Ovary (tissue), 3 donors: ENCODE data around the gene SLCO3A1.

Experiments used
- EP300 ChIP-seq: sonication (generic); formaldehyde crosslinking; IDR thresholded peaks from one replicate; pipeline ENCODE4 v1.6.1; 2017; ENCODE audit warnings: antibody characterized with exemption
- POLR2A ChIP-seq: fragments of 450-650 bp; IDR thresholded peaks from one replicate; pipeline ENCODE4 v1.6.1; 2017; ENCODE audit warnings: antibody characterized with exemption, mild to moderate bottlenecking, moderate library complexity
- TF ChIP-seq, protein P1 (sequence below), 3 donors: fragments of 450-650 bp in 2 of 3; fragments of 200-600 bp in 1 of 3; IDR thresholded peaks; one replicate each; pipeline versions ENCODE4 v1.5.1 to v1.8.0; 2016 to 2022; ENCODE audit warnings: antibody characterized with exemption in 3 of 3, mild to moderate bottlenecking in 1 of 3
- donor health status: DM: no; HTN: no; CAD: no.

DNA sequence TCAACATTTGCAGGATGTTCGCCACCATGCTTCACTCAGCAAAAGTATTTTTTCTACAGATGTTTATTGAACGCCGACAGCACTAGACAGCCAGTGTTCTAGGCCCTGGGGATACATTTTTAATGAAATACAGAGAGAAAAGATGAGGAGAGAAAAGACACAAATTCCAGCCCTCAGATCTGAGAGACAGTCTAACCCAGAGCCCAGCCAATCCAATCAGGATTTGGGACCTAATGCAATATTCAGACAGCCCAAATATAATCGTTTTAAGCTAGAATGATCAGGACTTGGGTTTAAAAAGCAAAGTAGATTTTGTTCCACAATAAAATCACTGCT, 174.8 kb downstream of the SLCO3A1 start:
- TF ChIP-seq, protein P1, sequence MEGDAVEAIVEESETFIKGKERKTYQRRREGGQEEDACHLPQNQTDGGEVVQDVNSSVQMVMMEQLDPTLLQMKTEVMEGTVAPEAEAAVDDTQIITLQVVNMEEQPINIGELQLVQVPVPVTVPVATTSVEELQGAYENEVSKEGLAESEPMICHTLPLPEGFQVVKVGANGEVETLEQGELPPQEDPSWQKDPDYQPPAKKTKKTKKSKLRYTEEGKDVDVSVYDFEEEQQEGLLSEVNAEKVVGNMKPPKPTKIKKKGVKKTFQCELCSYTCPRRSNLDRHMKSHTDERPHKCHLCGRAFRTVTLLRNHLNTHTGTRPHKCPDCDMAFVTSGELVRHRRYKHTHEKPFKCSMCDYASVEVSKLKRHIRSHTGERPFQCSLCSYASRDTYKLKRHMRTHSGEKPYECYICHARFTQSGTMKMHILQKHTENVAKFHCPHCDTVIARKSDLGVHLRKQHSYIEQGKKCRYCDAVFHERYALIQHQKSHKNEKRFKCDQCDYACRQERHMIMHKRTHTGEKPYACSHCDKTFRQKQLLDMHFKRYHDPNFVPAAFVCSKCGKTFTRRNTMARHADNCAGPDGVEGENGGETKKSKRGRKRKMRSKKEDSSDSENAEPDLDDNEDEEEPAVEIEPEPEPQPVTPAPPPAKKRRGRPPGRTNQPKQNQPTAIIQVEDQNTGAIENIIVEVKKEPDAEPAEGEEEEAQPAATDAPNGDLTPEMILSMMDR (IDR thresholded peaks at IDR 0.05): no peak
- TF ChIP-seq EP300 (no peak), POLR2A (no peak)
